K562 (cell line): ENCODE results near the gene ATM. TPM values are rescaled to one million over a fixed set of nuclear protein-coding genes. Genes with fewer than 3 reads are reported as not detected.
A peak's percentile ranks its signal among the peaks of the same experiment; 100 is the strongest.

ENCODE experiments used
- BRF2 ChIP-seq: IDR thresholded peaks from 3 replicates; pipeline ENCODE4 v1.6.1; 2011; ENCODE audit warnings: borderline replicate concordance, mild to moderate bottlenecking; ENCODE audit not compliant: insufficient read length, insufficient read depth
- CC2D1A ChIP-seq: fragments of 450-650 bp; IDR thresholded peaks from 2 replicates; pipeline ENCODE4 v1.6.1; 2017; ENCODE audit warnings: mild to moderate bottlenecking
- CREB1 ChIP-seq, 2 experiments: sonication (generic) in 1 of 2; formaldehyde crosslinking in 1 of 2; IDR thresholded peaks; 2 replicates each; pipeline versions ENCODE4 v1.6.1 to v1.8.0; 2012 to 2022; ENCODE audit warnings: inconsistent platforms in 1 of 2, mild to moderate bottlenecking in 1 of 2, missing genetic modification reagents in 1 of 2, moderate library complexity in 1 of 2
- CXXC5 ChIP-seq: fragments of 250-450 bp; sonication (Bioruptor Pico); IDR thresholded peaks from 2 replicates; pipeline ENCODE4 v1.8.0; 2022; ENCODE audit warnings: inconsistent platforms, mild to moderate bottlenecking, moderate library complexity
- DPF2 ChIP-seq: fragments of 450-650 bp; IDR thresholded peaks from 2 replicates; pipeline ENCODE4 v1.6.1; 2016
- EP300 ChIP-seq: IDR thresholded peaks from 2 replicates; pipeline ENCODE4 v1.6.1; 2012; ENCODE audit warnings: low read length, improper control_type of control experiment
- HDAC1 ChIP-seq, 2 experiments: fragments of 450-650 bp; IDR thresholded peaks; 2 replicates each; pipeline ENCODE4 v1.6.1; 2016 to 2017; ENCODE audit warnings: inconsistent platforms in 1 of 2, mild to moderate bottlenecking in 1 of 2, moderate library complexity in 1 of 2
- HNRNPH1 ChIP-seq: fragments of 200-400 bp; formaldehyde crosslinking; optimal IDR thresholded peaks from 2 replicates; pipeline ENCODE3; 2017; ENCODE audit warnings: low read depth, mild to moderate bottlenecking, low read length, moderate library complexity
- IRF9 ChIP-seq: fragments of 450-650 bp; IDR thresholded peaks from 2 replicates; pipeline ENCODE4 v1.6.1; 2016; ENCODE audit warnings: missing biosample characterization, missing genetic modification characterization
- KDM1A ChIP-seq, 2 experiments: fragments of 450-650 bp; IDR thresholded peaks; 2 replicates each; pipeline ENCODE4 v1.6.1; 2016; ENCODE audit warnings: mild to moderate bottlenecking in 2 of 2
- MYNN ChIP-seq, 2 experiments: sonication (generic); formaldehyde crosslinking in 1 of 2; IDR thresholded peaks; 2 replicates each; pipeline versions ENCODE4 v1.5.0 to v1.6.1; 2016 to 2020; ENCODE audit warnings: antibody characterized with exemption in 1 of 2, missing genetic modification reagents in 1 of 2
- PRDM10 ChIP-seq: fragments of 450-650 bp; IDR thresholded peaks from 2 replicates; pipeline ENCODE4 v1.6.1; 2018; ENCODE audit not compliant: partially characterized antibody
- RBM15 ChIP-seq: fragments of 200-400 bp; formaldehyde crosslinking; IDR thresholded peaks from 2 replicates; pipeline ENCODE4 v1.6.1; 2018; ENCODE audit warnings: mild to moderate bottlenecking, low read length, moderate library complexity; ENCODE audit not compliant: insufficient read depth
- UBTF ChIP-seq, 2 experiments: IDR thresholded peaks; 2 replicates each; pipeline ENCODE4 v1.6.1; 2012; ENCODE audit warnings: improper control_type of control experiment in 2 of 2, low read depth in 2 of 2, low read length in 2 of 2, borderline replicate concordance in 1 of 2
- ZBTB9 ChIP-seq: fragments of 450-650 bp; formaldehyde crosslinking; IDR thresholded peaks from 2 replicates; pipeline ENCODE4 v1.4.0; 2020; ENCODE audit warnings: mild to moderate bottlenecking, moderate library complexity
- ZC3H4 ChIP-seq: sonication (generic); formaldehyde crosslinking; IDR thresholded peaks from 2 replicates; pipeline ENCODE4 v1.9.0; 2021; ENCODE audit warnings: missing genetic modification reagents, borderline replicate concordance
- ZNF699 ChIP-seq: fragments of 250-450 bp; sonication (Bioruptor Pico); IDR thresholded peaks from 2 replicates; pipeline ENCODE4 v1.8.0; 2021; ENCODE audit warnings: mild to moderate bottlenecking, moderate library complexity; ENCODE audit not compliant: insufficient replicate concordance
- polyA plus RNA-seq, 8 experiments: library from polyadenylated mRNA; depleted of rRNA in 4 of 8; stranded (reverse) in 5 of 8; unstranded in 3 of 8; fragments of >200 nt; fragmentation: Nextera tagmentation in 2 of 8; fragmentation: Illumina TruSeq in 1 of 8; extraction: Ambion mirVana in 2 of 8; extraction: Trizol in 1 of 8; gene quantifications; 2 replicates each; pipeline versions ENCODE4 v1.2.1 to v1.2.3, GENCODE V29; 2011 to 2014; ENCODE audit warnings: inconsistent platforms in 1 of 8, missing spikeins in 1 of 8
- total RNA-seq, 7 experiments: library from RNA; depleted of rRNA in 6 of 7; stranded (reverse); fragments of >200 nt in 6 of 7; fragmentation: Illumina TruSeq in 2 of 7; extraction: Trizol in 2 of 7; gene quantifications; 2 replicates each; pipeline versions ENCODE4 v1.2.1 to v1.2.3, GENCODE V29; 2011 to 2021; ENCODE audit warnings: low replicate concordance in 1 of 7

ATM gene
- total and polyA plus RNA-seq, 9 of the 15 experiments (the other 6 are each of a cell fraction or from before 2014, with no cell fraction given): 8.3 to 46.8 (median 26.2) TPM

- no peak for TF ChIP-seq BRF2
- peak; percentile 64; the same call in 1 of the 2 replicates for TF ChIP-seq CREB1 (IDR thresholded peaks at IDR 0.05)
- no peak for TF ChIP-seq CREB1 (CRISPR knock-in tag; IDR thresholded peaks at IDR 0.05)
- TF ChIP-seq ZBTB9 (CRISPR knock-in tag): no peak
- TF ChIP-seq MYNN (IDR thresholded peaks at IDR 0.05): 0 out of 2 replicates have a peak, but pooled peaks have one; percentile 46
- no peak for TF ChIP-seq MYNN (CRISPR knock-in tag; IDR thresholded peaks at IDR 0.05)
- peak in 1 of 2 experiments; percentile 71; a peak in 1 of 4 replicates for TF ChIP-seq UBTF (IDR thresholded peaks at IDR 0.05; ENCODE audit: borderline replicate concordance in 1 of 2, low read depth in 2 of 2, low read length in 2 of 2)
- peak; percentile 48 to 73; a peak in 2 of 4 replicates for TF ChIP-seq HDAC1 (IDR thresholded peaks at IDR 0.05)
- TF ChIP-seq IRF9 (tag): no peak
- TF ChIP-seq CC2D1A: peak; percentile 62
- TF ChIP-seq ZC3H4: no peak
- TF ChIP-seq HNRNPH1: no peak
- no peak for TF ChIP-seq PRDM10
- TF ChIP-seq RBM15: no peak
- no peak for TF ChIP-seq ZNF699 (CRISPR knock-in tag)
- TF ChIP-seq EP300: peak; percentile 94
- peak; percentile 95 for TF ChIP-seq KDM1A (IDR thresholded peaks at IDR 0.05)
- peak; percentile 78 for TF ChIP-seq CXXC5
- peak; percentile 93 for TF ChIP-seq DPF2
Measured at GRCh38 chr11:108223348-108224149, 682 bp downstream of the ATM start (continued).
